OCI-LY1 (cell line): ENCODE measurements around the gene MTAP.
A peak's percentile ranks its signal among the peaks of the same experiment; 100 is the strongest.

Source experiments
- H2AFZ ChIP-seq: fragments of 200-600 bp; sonication (generic), shearing (Covaris generic); 2 replicates; pipeline ENCODE4 v1.6.0; 2014; ENCODE audit warnings: antibody characterized with exemption, mild to moderate bottlenecking, low read length
- H3F3A ChIP-seq: fragments of 200-600 bp; sonication (generic), shearing (Covaris generic); 2 replicates; pipeline ENCODE4 v1.6.0; 2014; ENCODE audit warnings: mild to moderate bottlenecking, antibody characterized with exemption, low read length, moderate library complexity; ENCODE audit not compliant: insufficient read depth
- H3K27ac ChIP-seq: fragments of 200-600 bp; sonication (generic); 2 replicates; pipeline ENCODE4 v1.5.1; 2014; ENCODE audit warnings: low read length, mixed run types, mild to moderate bottlenecking, low read depth; ENCODE audit not compliant: poor library complexity, severe bottlenecking
- H3K27me3 ChIP-seq: fragments of 200-600 bp; sonication (generic); 2 replicates; pipeline ENCODE4 v1.6.0; 2014; ENCODE audit warnings: antibody characterized with exemption, mild to moderate bottlenecking, low read length, moderate library complexity; ENCODE audit not compliant: insufficient read depth
- H3K36me3 ChIP-seq: fragments of 200-600 bp; sonication (generic); 2 replicates; pipeline ENCODE4 v1.6.1; 2014; ENCODE audit warnings: mild to moderate bottlenecking, antibody characterized with exemption, low read length, moderate library complexity, mixed read lengths; ENCODE audit not compliant: insufficient read depth
- H3K4me1 ChIP-seq: fragments of 200-600 bp; sonication (generic); 2 replicates; pipeline ENCODE4 v1.5.1; 2014; ENCODE audit warnings: mild to moderate bottlenecking, low read length, moderate library complexity; ENCODE audit not compliant: insufficient read depth, severe bottlenecking
- H3K4me2 ChIP-seq: fragments of 200-600 bp; sonication (generic), shearing (Covaris generic); 2 replicates; pipeline ENCODE4 v1.6.1; 2014; ENCODE audit warnings: low read length
- H3K4me3 ChIP-seq: fragments of 200-600 bp; sonication (generic); 2 replicates; pipeline ENCODE4 v1.5.1; 2014; ENCODE audit warnings: low read length, low read depth, mild to moderate bottlenecking, mixed read lengths; ENCODE audit not compliant: poor library complexity, severe bottlenecking
- H3K79me2 ChIP-seq: fragments of 200-600 bp; shearing (Covaris generic); 2 replicates; pipeline ENCODE4 v1.6.1; 2016; ENCODE audit warnings: mixed run types, low read length, mixed read lengths; ENCODE audit not compliant: insufficient read depth
- H3K9ac ChIP-seq: fragments of 200-600 bp; sonication (generic), shearing (Covaris generic); 2 replicates; pipeline ENCODE4 v1.6.1; 2014; ENCODE audit warnings: mild to moderate bottlenecking, low read length, mixed read lengths
- H3K9me2 ChIP-seq: fragments of 200-600 bp; sonication (generic), shearing (Covaris generic); 2 replicates; pipeline ENCODE4 v1.6.1; 2014; ENCODE audit warnings: low read depth, mild to moderate bottlenecking, low read length, mixed read lengths
- H3K9me3 ChIP-seq: fragments of 200-600 bp; shearing (Covaris generic); 2 replicates; pipeline ENCODE4 v1.6.1; 2014; ENCODE audit warnings: low read length, mixed read lengths
- H4K20me1 ChIP-seq: fragments of 200-600 bp; sonication (generic), shearing (Covaris generic); 2 replicates; pipeline ENCODE4 v1.6.0; 2016; ENCODE audit warnings: mild to moderate bottlenecking, low read length; ENCODE audit not compliant: insufficient read depth
- CTCF ChIP-seq: fragments of 200-600 bp; sonication (generic), shearing (Covaris generic); IDR thresholded peaks from 2 replicates; pipeline ENCODE4 v1.5.1; 2017; ENCODE audit warnings: mild to moderate bottlenecking, antibody characterized with exemption, low read length, moderate library complexity, mixed read lengths
- EZH2 ChIP-seq: fragments of 200-600 bp; sonication (generic), shearing (Covaris generic); IDR thresholded peaks from 2 replicates; pipeline ENCODE4 v1.8.0; 2017; ENCODE audit warnings: borderline replicate concordance, mixed run types, mild to moderate bottlenecking, antibody characterized with exemption, low read length, moderate library complexity, mixed read lengths

The MTAP gene

DNA sequence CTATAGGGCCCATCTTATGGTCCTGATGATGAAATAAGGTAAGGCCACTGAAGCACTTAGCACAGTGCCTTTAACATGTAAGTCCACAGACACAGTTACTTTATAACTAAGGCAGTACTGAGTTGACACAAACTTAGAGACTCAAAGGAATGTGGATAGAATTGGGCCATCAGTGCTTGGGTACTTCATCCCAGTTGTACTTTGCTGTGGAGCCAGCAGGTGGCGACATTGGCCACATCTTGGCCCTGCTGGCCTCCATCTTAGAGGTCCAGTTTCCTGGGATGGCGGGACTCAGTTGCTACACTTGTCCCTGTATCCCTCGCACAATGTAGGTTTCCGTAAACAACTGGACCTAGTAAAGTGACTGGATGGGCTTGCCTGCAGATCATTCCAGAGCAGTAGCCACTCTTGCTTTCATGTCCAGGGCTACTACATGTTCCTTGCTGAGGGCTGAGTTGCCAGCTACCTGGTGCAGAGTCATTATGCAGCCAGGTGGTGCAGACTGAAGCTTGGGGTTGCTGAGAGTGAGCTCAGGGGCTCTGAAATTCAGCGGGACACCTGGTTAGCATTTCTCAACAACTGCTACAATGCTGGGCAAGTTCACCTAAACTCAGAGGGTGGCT, 10.6 kb downstream of the MTAP start:
- Histone ChIP-seq H3K36me3 (peaks cover 69% of the 10 kb centered on the region), H4K20me1 (no peaks in the 10 kb centered on the region), H3K4me3 (peak overlapping the region; percentile 20), H3K9ac (peak overlapping the region; percentile 2; the same call in 1 of the 2 replicates), H3K27me3 (no peaks in the 10 kb centered on the region), H3K9me2 (no peaks in the 10 kb centered on the region), H2AFZ (no peak overlapping the region), H3K9me3 (no peaks in the 10 kb centered on the region), H3K27ac (peak overlapping the region; percentile 24), H3K4me2 (peak overlapping the region; percentile 43; the same call in 1 of the 2 replicates), H3K79me2 (peaks cover 15% of the 10 kb centered on the region), H3K4me1 (peaks cover 24% of the 10 kb centered on the region), H3F3A (no peaks in the 10 kb centered on the region)
- peak; percentile 95 for TF ChIP-seq CTCF
- no peak for TF ChIP-seq EZH2

GRCh38 chr9:21813575-21814473, 11.4 kb downstream of the MTAP start:
- Histone ChIP-seq H3K9ac (peak overlapping the region; percentile 2; the same call in 1 of the 2 replicates), H3K36me3 (peaks cover 72% of the 10 kb centered on the region), H3K4me3 (no peak overlapping the region), H3K4me1 (peaks cover 20% of the 10 kb centered on the region), H3K27me3 (no peaks in the 10 kb centered on the region), H3K4me2 (peak overlapping the region; percentile 43; the same call in 1 of the 2 replicates), H4K20me1 (no peaks in the 10 kb centered on the region), H3K9me3 (no peaks in the 10 kb centered on the region), H3K9me2 (no peaks in the 10 kb centered on the region), H3F3A (no peaks in the 10 kb centered on the region), H2AFZ (no peak overlapping the region), H3K27ac (peak overlapping the region; percentile 24), H3K79me2 (peaks cover 14% of the 10 kb centered on the region)
- TF ChIP-seq EZH2 (no peak), CTCF (peak; percentile 93)

DNA sequence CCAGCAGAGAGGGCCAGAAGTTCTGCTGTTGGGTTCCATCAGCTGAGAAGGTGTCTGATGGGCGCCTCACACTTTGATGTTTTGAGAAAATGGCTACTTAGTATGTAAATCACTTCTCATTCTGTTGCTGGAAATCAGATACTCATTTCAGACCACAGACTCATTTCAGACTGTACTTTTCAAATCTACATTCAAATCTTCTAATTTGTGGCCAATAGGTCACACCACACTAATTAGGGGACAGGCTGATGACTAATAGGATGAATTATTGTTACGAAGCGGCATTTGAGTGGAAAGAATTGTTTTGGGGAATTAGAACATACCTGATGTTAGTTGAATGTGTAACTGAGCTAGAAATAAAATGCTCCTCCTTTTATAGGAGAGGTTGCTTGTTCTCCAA, 13.2 kb downstream of the MTAP start:
- Histone ChIP-seq H3F3A (no peaks in the 10 kb centered on the region), H3K79me2 (peaks cover 18% of the 10 kb centered on the region), H3K4me1 (peaks cover 20% of the 10 kb centered on the region), H2AFZ (no peak overlapping the region), H3K27me3 (no peaks in the 10 kb centered on the region), H3K9me2 (no peaks in the 10 kb centered on the region), H4K20me1 (no peaks in the 10 kb centered on the region), H3K9ac (no peak overlapping the region), H3K4me3 (no peak overlapping the region), H3K27ac (no peak overlapping the region), H3K4me2 (no peak overlapping the region), H3K9me3 (no peaks in the 10 kb centered on the region), H3K36me3 (peaks cover 74% of the 10 kb centered on the region)
- no peak for TF ChIP-seq EZH2
- no peak for TF ChIP-seq CTCF
